ENCODE results near the gene FBXO4.
"Not testable (repeated sequence)": the region's sequence is repeated elsewhere in the genome, so short reads cannot be mapped to it uniquely, and the experiment has no call there.

The FBXO4 gene

DNA sequence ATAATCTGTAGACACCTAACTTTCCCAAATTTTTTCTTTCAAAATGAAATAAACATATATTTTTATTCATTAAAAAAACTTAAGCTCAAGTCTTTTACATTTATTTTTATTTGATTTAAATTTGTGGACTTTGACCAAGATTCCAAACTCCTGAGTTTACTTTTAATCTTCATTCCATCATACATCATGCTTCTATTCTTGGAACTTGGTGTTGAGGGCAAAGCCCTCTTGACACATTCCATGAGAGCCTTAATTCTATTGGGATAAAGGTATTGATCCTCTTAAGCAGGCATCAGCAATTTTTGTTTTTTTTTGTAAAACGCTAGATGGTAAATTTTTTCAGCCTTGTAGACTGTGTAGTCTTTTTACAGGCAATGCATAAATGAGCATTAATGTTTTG lies 53.6 kb downstream of the FBXO4 start:
- FAIRE-seq: no peak
- no peak for DNase-seq (ENCODE audit: insufficient read length, low spot score)

DNA sequence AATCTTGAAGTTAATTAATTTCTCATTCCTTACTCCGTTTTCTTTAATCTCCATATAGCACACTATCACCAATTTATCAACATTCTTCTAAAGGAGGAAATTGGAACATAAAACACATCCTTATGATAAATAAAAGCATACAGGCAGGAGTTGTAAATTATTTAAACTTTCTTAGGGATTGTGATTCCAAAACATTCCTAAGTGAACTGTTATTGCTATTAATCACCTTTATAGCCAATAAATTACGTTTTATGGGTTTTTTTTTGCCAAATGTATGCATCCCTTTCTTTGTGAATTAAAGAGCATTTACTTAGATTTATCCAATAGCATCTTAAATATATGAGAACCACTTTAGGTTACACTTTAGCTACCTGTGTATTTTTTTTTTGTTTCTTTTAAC lies 55.3 kb downstream of the FBXO4 start:
- no peak for DNase-seq (ENCODE audit: insufficient read length, low spot score)
- FAIRE-seq: no peak

DNA sequence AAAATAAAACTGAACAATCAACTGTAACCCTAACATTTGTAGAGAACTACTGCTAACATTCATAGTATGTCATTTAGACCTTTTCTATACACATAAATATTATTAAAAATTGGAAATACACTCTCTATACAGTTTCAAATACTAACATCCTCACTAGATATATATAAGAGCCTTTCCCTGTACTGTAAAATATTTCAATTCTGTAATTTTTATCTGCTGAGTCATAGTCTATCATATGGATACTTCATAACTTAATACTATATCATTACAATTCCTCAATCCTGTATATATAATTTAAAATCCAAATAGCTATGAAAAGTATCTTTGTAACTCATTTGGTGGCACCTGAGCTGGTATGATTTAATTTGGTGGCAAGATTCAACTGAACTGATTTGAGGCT lies 55.8 kb downstream of the FBXO4 start:
- FAIRE-seq (no peak), DNase-seq (ENCODE audit: insufficient read length, low spot score) (no peak)

DNA sequence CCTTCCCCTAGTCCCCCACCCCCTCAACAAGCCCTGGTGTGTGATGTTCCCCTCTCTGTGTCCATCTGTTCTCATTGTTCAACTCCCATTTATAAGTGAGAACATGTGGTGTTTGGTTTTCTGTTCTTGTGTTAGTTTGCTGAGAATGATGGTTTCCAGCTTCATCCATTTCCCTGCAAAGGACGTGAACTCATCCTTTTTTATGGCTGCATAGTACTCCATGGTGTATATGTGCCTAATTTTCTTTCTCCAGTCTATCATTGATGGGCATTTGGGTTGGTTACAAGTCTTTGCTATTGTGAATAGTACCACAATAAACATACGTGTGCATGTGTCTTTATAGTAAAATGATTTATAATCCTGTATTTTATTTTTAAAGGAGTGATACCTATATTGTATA lies 57.8 kb downstream of the FBXO4 start:
- not testable (repeated sequence) for FAIRE-seq; DNase-seq (ENCODE audit: insufficient read length, low spot score)

DNA sequence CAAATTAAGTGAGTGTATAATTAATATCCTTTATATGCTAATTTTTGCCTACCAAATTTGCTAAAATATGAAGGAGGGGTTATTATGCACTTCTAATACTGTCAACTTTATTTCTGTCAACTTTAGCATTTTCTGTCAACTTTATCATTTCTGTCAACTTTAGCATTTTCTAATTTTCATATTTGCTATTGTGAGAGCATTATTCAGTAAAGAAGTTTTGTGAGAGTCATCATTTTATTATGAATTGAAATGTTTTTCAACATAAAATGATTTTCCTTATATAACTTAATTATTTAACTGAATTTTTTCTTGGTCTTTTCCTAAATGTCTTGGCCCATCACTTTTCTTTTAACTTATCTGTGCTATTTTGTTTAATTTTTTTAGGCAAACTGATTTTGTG lies 58.2 kb downstream of the FBXO4 start:
- DNase-seq (ENCODE audit: insufficient read length, low spot score) (no peak), FAIRE-seq (no peak)

DNA sequence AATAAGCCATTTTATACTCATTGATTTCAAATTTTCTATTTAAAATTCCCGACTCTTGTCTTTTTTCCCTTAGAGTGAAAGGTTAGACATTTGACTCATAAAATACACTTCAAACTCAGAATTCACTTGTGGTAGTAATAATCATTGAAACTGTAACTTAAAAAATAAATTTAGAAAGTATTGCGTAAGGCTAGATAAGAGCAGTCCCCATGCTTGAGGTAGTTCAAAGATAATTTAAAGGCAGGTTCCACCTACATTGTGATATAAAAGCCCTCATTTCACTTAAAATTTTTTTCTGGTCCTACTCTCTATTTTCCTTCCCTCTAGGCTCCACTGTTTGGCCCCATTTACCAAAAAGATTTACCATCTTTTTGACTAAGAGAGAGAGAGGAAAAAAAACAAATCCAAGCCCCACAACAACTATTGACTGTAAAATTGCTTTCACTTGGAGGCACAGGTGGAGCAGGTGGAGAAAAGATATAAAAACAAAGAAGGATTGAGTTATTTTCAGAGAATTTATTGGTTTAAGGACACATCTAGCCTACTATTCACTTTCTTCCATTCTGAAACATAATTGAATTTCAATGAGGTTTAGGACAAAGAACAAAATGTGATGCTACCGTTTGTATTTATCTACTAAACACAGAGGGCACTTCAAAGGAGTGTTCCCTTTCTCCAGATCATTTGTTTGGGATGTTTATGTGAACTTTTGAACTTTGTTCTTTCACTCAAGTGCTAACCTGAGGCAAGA lies 61.0 kb downstream of the FBXO4 start:
- DNase-seq (ENCODE audit: insufficient read length, low spot score) (no peak), FAIRE-seq (no peak)

Measured in HTR-8/SVneo (cell line).